Measurements from ENCODE around the gene KCNN1. TPM values are rescaled to one million over a fixed set of nuclear protein-coding genes. Genes with fewer than 3 reads are reported as not detected.

The KCNN1 gene
- total and polyA plus RNA-seq, 2 of the 13 experiments (the other 11 are each of a cell fraction or from before 2014, with no cell fraction given), result 0.04 TPM; not detected in 1

DNA sequence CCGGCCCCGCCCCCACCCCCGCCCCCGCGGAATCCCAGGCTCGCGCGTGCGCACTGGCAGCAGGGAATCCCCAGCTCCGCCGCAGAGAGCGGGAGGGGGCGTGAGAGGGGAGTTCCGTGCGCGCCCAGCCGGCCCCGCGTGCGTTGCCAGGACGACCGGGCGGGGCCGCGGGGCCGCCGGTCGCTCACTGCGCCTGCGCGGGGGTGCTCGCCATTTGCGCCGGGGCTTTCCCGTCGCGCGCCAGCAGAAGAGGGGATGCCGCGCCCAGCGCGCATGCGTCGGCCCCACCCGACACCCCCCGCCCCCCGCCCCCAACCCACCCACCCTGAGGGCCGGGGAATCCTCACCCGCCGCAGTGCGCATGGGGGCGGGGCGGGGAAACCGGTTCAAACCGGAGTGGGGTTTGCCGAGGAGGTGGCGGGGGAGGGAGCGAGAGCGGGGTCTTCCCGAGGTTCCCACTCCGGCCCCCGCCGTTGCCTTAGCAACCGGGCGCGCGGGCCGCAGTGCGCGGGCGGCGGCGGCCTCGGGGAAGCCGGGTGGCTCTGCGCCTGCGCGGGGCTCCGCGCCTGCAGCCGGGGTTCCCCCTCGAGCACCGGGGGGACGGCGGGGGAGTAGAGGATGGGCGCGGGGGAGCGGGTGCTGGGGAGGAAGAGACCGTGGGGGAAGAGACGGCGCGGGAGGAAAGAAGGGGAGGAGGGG, 18.9 kb upstream of the KCNN1 start (continued):
- TF ChIP-seq, protein P1, sequence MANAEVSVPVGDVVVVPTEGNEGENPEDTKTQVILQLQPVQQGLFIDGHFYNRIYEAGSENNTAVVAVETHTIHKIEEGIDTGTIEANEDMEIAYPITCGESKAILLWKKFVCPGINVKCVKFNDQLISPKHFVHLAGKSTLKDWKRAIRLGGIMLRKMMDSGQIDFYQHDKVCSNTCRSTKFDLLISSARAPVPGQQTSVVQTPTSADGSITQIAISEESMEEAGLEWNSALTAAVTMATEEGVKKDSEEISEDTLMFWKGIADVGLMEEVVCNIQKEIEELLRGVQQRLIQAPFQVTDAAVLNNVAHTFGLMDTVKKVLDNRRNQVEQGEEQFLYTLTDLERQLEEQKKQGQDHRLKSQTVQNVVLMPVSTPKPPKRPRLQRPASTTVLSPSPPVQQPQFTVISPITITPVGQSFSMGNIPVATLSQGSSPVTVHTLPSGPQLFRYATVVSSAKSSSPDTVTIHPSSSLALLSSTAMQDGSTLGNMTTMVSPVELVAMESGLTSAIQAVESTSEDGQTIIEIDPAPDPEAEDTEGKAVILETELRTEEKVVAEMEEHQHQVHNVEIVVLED (CRISPR knock-in tag; IDR thresholded peaks at IDR 0.05; ENCODE audit: borderline replicate concordance), result peak; percentile 24; the same call in 1 of the 2 replicates
- TF ChIP-seq, protein P2, sequence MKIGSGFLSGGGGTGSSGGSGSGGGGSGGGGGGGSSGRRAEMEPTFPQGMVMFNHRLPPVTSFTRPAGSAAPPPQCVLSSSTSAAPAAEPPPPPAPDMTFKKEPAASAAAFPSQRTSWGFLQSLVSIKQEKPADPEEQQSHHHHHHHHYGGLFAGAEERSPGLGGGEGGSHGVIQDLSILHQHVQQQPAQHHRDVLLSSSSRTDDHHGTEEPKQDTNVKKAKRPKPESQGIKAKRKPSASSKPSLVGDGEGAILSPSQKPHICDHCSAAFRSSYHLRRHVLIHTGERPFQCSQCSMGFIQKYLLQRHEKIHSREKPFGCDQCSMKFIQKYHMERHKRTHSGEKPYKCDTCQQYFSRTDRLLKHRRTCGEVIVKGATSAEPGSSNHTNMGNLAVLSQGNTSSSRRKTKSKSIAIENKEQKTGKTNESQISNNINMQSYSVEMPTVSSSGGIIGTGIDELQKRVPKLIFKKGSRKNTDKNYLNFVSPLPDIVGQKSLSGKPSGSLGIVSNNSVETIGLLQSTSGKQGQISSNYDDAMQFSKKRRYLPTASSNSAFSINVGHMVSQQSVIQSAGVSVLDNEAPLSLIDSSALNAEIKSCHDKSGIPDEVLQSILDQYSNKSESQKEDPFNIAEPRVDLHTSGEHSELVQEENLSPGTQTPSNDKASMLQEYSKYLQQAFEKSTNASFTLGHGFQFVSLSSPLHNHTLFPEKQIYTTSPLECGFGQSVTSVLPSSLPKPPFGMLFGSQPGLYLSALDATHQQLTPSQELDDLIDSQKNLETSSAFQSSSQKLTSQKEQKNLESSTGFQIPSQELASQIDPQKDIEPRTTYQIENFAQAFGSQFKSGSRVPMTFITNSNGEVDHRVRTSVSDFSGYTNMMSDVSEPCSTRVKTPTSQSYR (CRISPR knock-in tag; IDR thresholded peaks at IDR 0.05; ENCODE audit: borderline replicate concordance), result no peak
- TF ChIP-seq ZNF232 (CRISPR knock-in tag; IDR thresholded peaks at IDR 0.05; ENCODE audit: borderline replicate concordance) (no peak), HNRNPK (IDR thresholded peaks at IDR 0.05; ENCODE audit: low read depth, low read length, poor library complexity, severe bottlenecking) (peak; percentile 86), GABPB1 (CRISPR knock-in tag; IDR thresholded peaks at IDR 0.05) (peak; percentile 59; the same call in 1 of the 2 replicates), ZNF891 (CRISPR knock-in tag; IDR thresholded peaks at IDR 0.05) (no peak), ZNF557 (CRISPR knock-in tag; IDR thresholded peaks at IDR 0.05) (no peak), RFX1 (IDR thresholded peaks at IDR 0.05) (peak; percentile 87), KLF11 (CRISPR knock-in tag; IDR thresholded peaks at IDR 0.05) (no peak), ZNF839 (CRISPR knock-in tag; IDR thresholded peaks at IDR 0.05; ENCODE audit: borderline replicate concordance) (no peak), SAP130 (CRISPR knock-in tag; IDR thresholded peaks at IDR 0.05; ENCODE audit: low read depth) (peak; percentile 88)
- TF ChIP-seq, protein P3, sequence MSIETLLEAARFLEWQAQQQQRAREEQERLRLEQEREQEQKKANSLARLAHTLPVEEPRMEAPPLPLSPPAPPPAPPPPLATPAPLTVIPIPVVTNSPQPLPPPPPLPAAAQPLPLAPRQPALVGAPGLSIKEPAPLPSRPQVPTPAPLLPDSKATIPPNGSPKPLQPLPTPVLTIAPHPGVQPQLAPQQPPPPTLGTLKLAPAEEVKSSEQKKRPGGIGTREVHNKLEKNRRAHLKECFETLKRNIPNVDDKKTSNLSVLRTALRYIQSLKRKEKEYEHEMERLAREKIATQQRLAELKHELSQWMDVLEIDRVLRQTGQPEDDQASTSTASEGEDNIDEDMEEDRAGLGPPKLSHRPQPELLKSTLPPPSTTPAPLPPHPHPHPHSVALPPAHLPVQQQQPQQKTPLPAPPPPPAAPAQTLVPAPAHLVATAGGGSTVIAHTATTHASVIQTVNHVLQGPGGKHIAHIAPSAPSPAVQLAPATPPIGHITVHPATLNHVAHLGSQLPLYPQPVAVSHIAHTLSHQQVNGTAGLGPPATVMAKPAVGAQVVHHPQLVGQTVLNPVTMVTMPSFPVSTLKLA (IDR thresholded peaks at IDR 0.05), result no peak
